Left ventricle myocardium inferior (tissue), 1 donor: ENCODE results near the gene KLRC2. TPM values are rescaled to one million over a fixed set of nuclear protein-coding genes. Genes with fewer than 3 reads are reported as not detected.
"Not testable (repeated sequence)": the region's sequence is repeated elsewhere in the genome, so short reads cannot be mapped to it uniquely, and the experiment has no call there.

Experiments
- DNase-seq: peaks from one replicate; pipeline ENCODE4 v3.0.0-alpha.2; 2020
- H3K27ac ChIP-seq: fragments of 200-600 bp; replicated peaks from 2 replicates; pipeline ENCODE4 v1.8.0; 2021
- H3K27me3 ChIP-seq: fragments of 200-600 bp; 2 replicates; pipeline ENCODE4 v1.8.0; 2021; ENCODE audit warnings: low read depth
- H3K36me3 ChIP-seq: fragments of 200-600 bp; 2 replicates; pipeline ENCODE4 v1.8.0; 2021
- H3K4me1 ChIP-seq: fragments of 200-600 bp; 2 replicates; pipeline ENCODE4 v1.8.0; 2021
- H3K4me3 ChIP-seq: fragments of 200-600 bp; 2 replicates; pipeline ENCODE4 v1.8.0; 2021; ENCODE audit warnings: mild to moderate bottlenecking, moderate library complexity
- H3K9me3 ChIP-seq: fragments of 200-600 bp; replicated peaks from 2 replicates; pipeline ENCODE4 v1.8.0; 2021
- intact Hi-C: fragments of 100-400 bp; cut with micrococcal nuclease; formaldehyde crosslinking; loops from one replicate; pipeline ENCODE4 v1.11.0; 2022
- long read RNA-seq: library from polyadenylated mRNA; unstranded; transcript quantifications from one replicate; pipeline ENCODE4 v2.0.0, GENCODE V29; 2021
- total RNA-seq: library from RNA; stranded (reverse); fragmentation: NEBNext Ultra II Directional; extraction: Animal tissue kit (Norgen Biotek cat#: 25700); gene quantifications from one replicate; pipeline ENCODE4 v1.2.1, GENCODE V29; 2021
- TF ChIP-seq, protein P1 (sequence below): fragments of 200-600 bp; IDR thresholded peaks from 2 replicates; pipeline ENCODE4 v1.8.0; 2021; ENCODE audit warnings: antibody characterized with exemption, mild to moderate bottlenecking, borderline replicate concordance
- donor health status: DM: no; HTN: yes; CAD: no; lungs with severe emphysema.

KLRC2 gene
- total RNA-seq = not detected
- long read RNA-seq = 0 reads

DNA sequence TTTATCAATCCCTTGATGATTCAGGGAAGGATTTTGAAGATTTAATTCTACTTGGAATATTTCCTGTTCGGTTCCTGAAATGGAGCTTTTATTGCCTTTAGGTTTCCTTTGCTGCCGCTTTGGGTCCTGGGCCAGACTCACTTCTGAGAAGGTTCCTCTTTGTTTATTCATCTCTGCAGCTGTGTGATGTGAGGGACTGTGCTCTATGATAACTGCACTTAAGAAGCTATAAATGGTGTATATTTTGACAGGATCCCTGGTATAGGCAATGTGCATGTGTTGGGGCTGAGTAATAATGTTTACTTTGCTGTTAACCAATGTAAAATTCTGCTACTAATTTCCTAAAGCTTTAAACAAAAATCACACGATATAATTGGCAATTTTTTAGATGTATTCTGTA is at the start of gene KLRC2:
Gene KLRC2 (minus strand): TSS at position 195 of the 400 bp plus-strand sequence. CDS start 24 bp downstream, at position 171.
- H3K9me3 ChIP-seq, H3K36me3 ChIP-seq, H3K27me3 ChIP-seq, H3K4me3 ChIP-seq, intact Hi-C loops, H3K4me1 ChIP-seq, DNase-seq, H3K27ac ChIP-seq: not testable (repeated sequence)

DNA sequence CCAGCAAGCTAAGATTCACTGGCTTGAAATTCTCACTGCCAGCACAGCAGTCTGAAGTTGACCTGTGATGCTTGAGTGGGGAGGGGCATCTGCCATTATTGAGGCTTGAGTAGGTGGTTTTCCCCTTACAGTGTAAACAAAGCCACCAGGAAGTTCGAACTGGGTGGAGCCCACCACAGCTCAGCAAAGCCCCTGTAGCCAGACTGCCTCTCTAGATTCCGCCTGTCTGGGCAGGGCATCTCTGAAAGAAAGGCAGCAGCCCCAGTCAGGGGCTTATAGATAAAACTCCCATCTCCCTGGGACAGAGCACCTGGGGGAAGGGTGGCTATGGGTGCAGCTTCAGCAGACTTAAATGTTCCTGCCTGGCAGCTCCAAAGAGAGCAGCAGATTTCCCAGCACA is 46.1 kb upstream of the KLRC2 start:
- H3K36me3 ChIP-seq, H3K4me3 ChIP-seq, H3K27ac ChIP-seq, intact Hi-C loops, DNase-seq, H3K4me1 ChIP-seq: not testable (repeated sequence)
- peaks cover 17% of the 10 kb centered on the region for H3K9me3 ChIP-seq
- peaks cover 13% of the 10 kb centered on the region for H3K27me3 ChIP-seq

DNA sequence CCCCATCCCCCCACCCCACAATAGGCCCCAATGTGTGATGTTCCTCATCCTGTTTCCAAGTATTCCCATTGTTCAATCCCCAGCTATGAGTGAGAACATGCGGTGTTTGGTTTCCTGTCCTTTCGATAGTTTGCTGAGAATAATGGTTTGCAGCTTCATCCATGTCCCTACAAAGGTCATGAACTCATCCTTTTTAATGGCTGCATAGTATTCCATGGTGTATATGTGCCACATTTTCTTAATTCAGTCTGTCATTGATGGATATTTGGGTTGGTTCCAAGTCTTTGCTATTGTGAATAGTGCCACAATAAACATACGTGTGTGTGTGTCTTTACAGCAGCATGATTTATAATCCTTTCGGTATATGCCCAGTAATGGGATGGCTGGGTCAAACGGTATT is 37.0 kb upstream of the KLRC2 start:
- DNase-seq, intact Hi-C loops, H3K27ac ChIP-seq, H3K4me1 ChIP-seq, H3K36me3 ChIP-seq, H3K4me3 ChIP-seq, H3K27me3 ChIP-seq, H3K9me3 ChIP-seq: not testable (repeated sequence)

DNA sequence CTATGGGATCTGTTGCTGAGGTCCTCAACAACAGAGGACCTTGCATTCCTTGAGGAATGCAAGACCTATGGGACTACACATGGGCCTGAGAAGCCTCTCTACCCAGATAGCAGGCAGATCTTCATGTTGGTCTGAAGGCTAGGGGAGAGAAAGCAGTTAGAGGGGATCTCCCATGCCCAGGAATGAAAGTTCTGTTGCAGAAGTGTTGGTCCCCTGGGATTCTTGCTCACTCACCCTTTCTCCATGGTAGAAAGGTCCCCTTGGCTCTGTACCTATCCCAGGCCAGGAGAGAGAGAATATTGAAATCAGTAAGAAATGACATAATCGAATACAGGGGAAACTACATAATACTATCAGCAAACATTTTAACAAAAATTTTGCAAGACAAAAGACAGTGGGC is 33.9 kb upstream of the KLRC2 start:
- intact Hi-C loops = no loop called here
- Histone ChIP-seq H3K4me3 (no peak overlapping the region), H3K36me3 (no peaks in the 10 kb centered on the region), H3K4me1 (no peaks in the 10 kb centered on the region), H3K9me3 (peaks cover 9% of the 10 kb centered on the region), H3K27ac (no peak overlapping the region), H3K27me3 (peaks cover 7% of the 10 kb centered on the region)
- DNase-seq = no peak
- TF ChIP-seq, protein P1, sequence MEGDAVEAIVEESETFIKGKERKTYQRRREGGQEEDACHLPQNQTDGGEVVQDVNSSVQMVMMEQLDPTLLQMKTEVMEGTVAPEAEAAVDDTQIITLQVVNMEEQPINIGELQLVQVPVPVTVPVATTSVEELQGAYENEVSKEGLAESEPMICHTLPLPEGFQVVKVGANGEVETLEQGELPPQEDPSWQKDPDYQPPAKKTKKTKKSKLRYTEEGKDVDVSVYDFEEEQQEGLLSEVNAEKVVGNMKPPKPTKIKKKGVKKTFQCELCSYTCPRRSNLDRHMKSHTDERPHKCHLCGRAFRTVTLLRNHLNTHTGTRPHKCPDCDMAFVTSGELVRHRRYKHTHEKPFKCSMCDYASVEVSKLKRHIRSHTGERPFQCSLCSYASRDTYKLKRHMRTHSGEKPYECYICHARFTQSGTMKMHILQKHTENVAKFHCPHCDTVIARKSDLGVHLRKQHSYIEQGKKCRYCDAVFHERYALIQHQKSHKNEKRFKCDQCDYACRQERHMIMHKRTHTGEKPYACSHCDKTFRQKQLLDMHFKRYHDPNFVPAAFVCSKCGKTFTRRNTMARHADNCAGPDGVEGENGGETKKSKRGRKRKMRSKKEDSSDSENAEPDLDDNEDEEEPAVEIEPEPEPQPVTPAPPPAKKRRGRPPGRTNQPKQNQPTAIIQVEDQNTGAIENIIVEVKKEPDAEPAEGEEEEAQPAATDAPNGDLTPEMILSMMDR = no peak

DNA sequence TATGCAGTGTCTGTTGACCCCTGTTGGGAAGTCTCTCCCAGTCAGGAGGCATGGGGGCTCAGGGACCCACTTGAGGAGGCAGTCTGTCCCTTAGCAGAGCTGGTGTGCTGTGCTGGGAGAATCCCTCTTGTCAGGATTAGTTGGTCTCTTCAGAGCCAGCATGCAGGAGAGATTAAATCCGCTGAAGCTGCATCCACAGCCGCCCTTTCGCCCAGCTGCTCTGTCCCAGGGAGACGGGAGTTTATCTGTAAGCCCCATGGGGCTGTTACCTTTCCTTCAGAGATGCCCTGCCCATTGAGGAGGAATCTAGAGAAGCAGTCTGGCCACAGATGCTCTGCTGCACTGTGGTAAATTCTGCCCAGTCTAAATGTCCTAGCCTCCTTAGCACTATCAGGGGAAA is 30.5 kb upstream of the KLRC2 start:
- intact Hi-C loops = no loop called here
- no peak for DNase-seq
- peaks cover 7% of the 10 kb centered on the region for H3K27me3 ChIP-seq
- no peak overlapping the region for H3K27ac ChIP-seq
- peaks cover 5% of the 10 kb centered on the region for H3K9me3 ChIP-seq
- no peaks in the 10 kb centered on the region for H3K4me1 ChIP-seq
- H3K4me3 ChIP-seq = no peak overlapping the region
- TF ChIP-seq, protein P1 = no peak
- no peaks in the 10 kb centered on the region for H3K36me3 ChIP-seq

DNA sequence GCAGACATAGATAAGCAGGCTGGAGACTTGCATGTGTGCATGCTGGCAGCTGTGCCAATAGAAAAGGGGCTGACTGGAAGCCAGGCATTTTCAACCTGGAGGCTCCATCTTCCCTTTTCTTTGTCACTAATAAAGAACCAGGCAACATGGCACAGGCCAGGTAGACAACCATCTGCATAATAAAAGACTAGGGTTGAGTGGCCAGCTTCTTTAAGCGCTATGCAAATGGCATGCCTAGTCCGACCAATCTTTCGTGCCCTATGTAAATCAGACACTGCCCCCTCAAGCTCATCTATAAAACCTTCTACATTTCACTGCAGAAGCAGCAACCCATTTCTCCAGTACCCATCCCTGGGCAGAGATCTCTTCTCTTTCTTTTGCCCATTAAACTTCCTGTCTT is 21.9 kb upstream of the KLRC2 start:
- H3K27ac ChIP-seq = no peak overlapping the region
- DNase-seq = no peak
- no peaks in the 10 kb centered on the region for H3K27me3 ChIP-seq
- intact Hi-C loops = no loop called here
- no peaks in the 10 kb centered on the region for H3K36me3 ChIP-seq
- TF ChIP-seq, protein P1 = no peak
- no peaks in the 10 kb centered on the region for H3K4me1 ChIP-seq
- no peak overlapping the region for H3K4me3 ChIP-seq
- peaks cover 67% of the 10 kb centered on the region for H3K9me3 ChIP-seq

DNA sequence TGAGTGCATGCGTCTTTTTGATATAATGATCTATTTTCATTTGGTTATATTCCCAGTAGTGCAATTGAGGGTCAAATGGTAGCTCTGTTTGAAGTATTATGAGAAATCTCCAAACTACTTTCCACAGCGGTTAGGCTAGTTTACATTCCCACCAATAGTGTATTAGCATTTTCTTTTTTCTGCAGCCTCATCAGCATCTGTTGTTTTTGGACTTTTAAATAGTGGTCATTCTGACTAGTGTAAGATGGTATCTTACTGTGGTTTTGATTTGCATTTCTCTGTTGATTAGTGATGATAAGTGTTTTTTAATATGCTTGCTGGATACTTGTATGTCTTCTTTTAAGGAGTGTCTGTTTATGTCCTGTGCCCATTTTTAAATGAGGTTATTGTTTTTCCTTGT is 21.0 kb upstream of the KLRC2 start:
- no peaks in the 10 kb centered on the region for H3K27me3 ChIP-seq
- no peaks in the 10 kb centered on the region for H3K36me3 ChIP-seq
- H3K9me3 ChIP-seq = peaks cover 64% of the 10 kb centered on the region
- H3K4me1 ChIP-seq = no peaks in the 10 kb centered on the region
- DNase-seq = no peak
- no peak overlapping the region for H3K4me3 ChIP-seq
- intact Hi-C loops = no loop called here
- no peak overlapping the region for H3K27ac ChIP-seq
- TF ChIP-seq, protein P1 = no peak
